Endodermal cell (in vitro differentiated cells): ENCODE data around the gene CELSR2. TPM values are rescaled to one million over a fixed set of nuclear protein-coding genes. Genes with fewer than 3 reads are reported as not detected.

Experiments used
- DNase-seq: peaks from one replicate; pipeline ENCODE4 v3.0.0-alpha.2; 2017
- H3K27ac ChIP-seq: 2 replicates; pipeline ENCODE4 v1.5.1; 2013; ENCODE audit warnings: mild to moderate bottlenecking, low read depth, low read length, moderate library complexity
- H3K27me3 ChIP-seq: 2 replicates; pipeline ENCODE4 v1.6.1; 2013; ENCODE audit warnings: mild to moderate bottlenecking, low read length, moderate library complexity; ENCODE audit not compliant: insufficient read depth, control insufficient read depth, poor library complexity, severe bottlenecking
- H3K36me3 ChIP-seq: 2 replicates; pipeline ENCODE4 v1.7.0; 2013; ENCODE audit warnings: mild to moderate bottlenecking, low read length, moderate library complexity; ENCODE audit not compliant: control insufficient read depth, insufficient read depth
- H3K4me1 ChIP-seq: one replicate; pipeline ENCODE4 v1.7.0; 2013; ENCODE audit warnings: low read length; ENCODE audit not compliant: control insufficient read depth, insufficient read depth
- H3K4me3 ChIP-seq: 2 replicates; pipeline ENCODE4 v1.5.1; 2013; ENCODE audit warnings: mild to moderate bottlenecking, low read length, moderate library complexity
- H3K9ac ChIP-seq: 2 replicates; pipeline ENCODE4 v1.6.1; 2013; ENCODE audit warnings: mild to moderate bottlenecking, low read length, moderate library complexity; ENCODE audit not compliant: poor library complexity, severe bottlenecking; ENCODE audit errors: extremely low read depth
- H3K9me3 ChIP-seq: 2 replicates; pipeline ENCODE4 v1.6.1; 2013; ENCODE audit warnings: mild to moderate bottlenecking, low read length, moderate library complexity; ENCODE audit not compliant: control insufficient read depth
- H3K27ac Mint-ChIP-seq: 2 replicates; pipeline ENCODE4 v1.8.0; 2020; ENCODE audit warnings: mixed read lengths
- H3K27me3 Mint-ChIP-seq: 2 replicates; pipeline ENCODE4 v1.8.0; 2021; ENCODE audit warnings: mild to moderate bottlenecking, mixed read lengths; ENCODE audit not compliant: insufficient read depth
- H3K36me3 Mint-ChIP-seq: 2 replicates; pipeline ENCODE4 v1.8.0; 2020; ENCODE audit warnings: low read depth, mixed read lengths
- H3K4me1 Mint-ChIP-seq: 2 replicates; pipeline ENCODE4 v1.8.0; 2020; ENCODE audit warnings: mixed read lengths
- H3K4me3 Mint-ChIP-seq: 2 replicates; pipeline ENCODE4 v1.8.0; 2020; ENCODE audit warnings: mild to moderate bottlenecking, moderate library complexity, mixed read lengths
- H3K9me3 Mint-ChIP-seq: 2 replicates; pipeline ENCODE4 v1.8.0; 2020; ENCODE audit warnings: mild to moderate bottlenecking, mixed read lengths
- CTCF ChIP-seq: fragments of 200-600 bp; sonication (generic); conservative IDR thresholded peaks from 2 replicates; pipeline ENCODE4 v1.5.0; 2021; ENCODE audit warnings: antibody characterized with exemption, mild to moderate bottlenecking
- WGBS, 2 experiments: methylation state at CpG; one replicate each; pipeline versions ENCODE4 v1.1.5 to v1.1.7; 2013; ENCODE audit warnings: missing lambda C conversion rate in 2 of 2, mixed read lengths in 1 of 2; ENCODE audit not compliant: insufficient coverage in 1 of 2, insufficient read length in 1 of 2; 5-methylcytosine and 5-hydroxymethylcytosine counted together
- total RNA-seq, 2 donors: library from RNA; stranded (reverse); fragmentation: NEBNext Ultra II Directional in 1 of 2; extraction: Animal tissue kit (Norgen Biotek cat#: 25700) in 1 of 2; gene quantifications; 2 replicates in 1 of 2; 3 replicates in 1 of 2; pipeline ENCODE4 v1.2.1, GENCODE V29; 2021

CELSR2 gene
- total RNA-seq, 2 donors from 2014 or later = 16.1 to 20.2 TPM

GRCh38 chr1:109207467-109208103, 41.8 kb upstream of the CELSR2 start:
- no peaks in the 10 kb centered on the region for H3K36me3 Mint-ChIP-seq

GRCh38 chr1:109208394-109208793, 40.9 kb upstream of the CELSR2 start:
- no peaks in the 10 kb centered on the region for H3K36me3 Mint-ChIP-seq
- no peak for TF ChIP-seq CTCF
- no peak overlapping the region for H3K27ac Mint-ChIP-seq
- no peaks in the 10 kb centered on the region for H3K27me3 ChIP-seq
- WGBS, 2 experiments = 87 to 94% methylated on average over 3 to 7 of the region's 7 CpGs
- DNase-seq = no peak
- no peak overlapping the region for H3K4me3 Mint-ChIP-seq
- no peak overlapping the region for H3K9ac ChIP-seq
- no peaks in the 10 kb centered on the region for H3K9me3 ChIP-seq
- H3K27ac ChIP-seq = no peak overlapping the region
- H3K4me1 Mint-ChIP-seq = no peaks in the 10 kb centered on the region
- peaks cover 6% of the 10 kb centered on the region for H3K27me3 Mint-ChIP-seq
- no peaks in the 10 kb centered on the region for H3K36me3 ChIP-seq
- no peaks in the 10 kb centered on the region for H3K9me3 Mint-ChIP-seq
- no peak overlapping the region for H3K4me3 ChIP-seq
- peaks cover 4% of the 10 kb centered on the region for H3K4me1 ChIP-seq

More at GRCh38 chr1:109207467-109208103, 41.8 kb upstream of the CELSR2 start:
- Histone ChIP-seq H3K27me3 (no peaks in the 10 kb centered on the region), H3K4me3 (no peak overlapping the region), H3K4me1 (no peaks in the 10 kb centered on the region), H3K36me3 (no peaks in the 10 kb centered on the region), H3K9me3 (no peaks in the 10 kb centered on the region), H3K9ac (no peak overlapping the region), H3K27ac (no peak overlapping the region)
- DNase-seq = no peak
- no peak overlapping the region for H3K27ac Mint-ChIP-seq
- H3K27me3 Mint-ChIP-seq = peaks cover 6% of the 10 kb centered on the region
- no peaks in the 10 kb centered on the region for H3K4me1 Mint-ChIP-seq
- H3K4me3 Mint-ChIP-seq = no peak overlapping the region
- no peak for TF ChIP-seq CTCF
- H3K9me3 Mint-ChIP-seq = no peaks in the 10 kb centered on the region
- WGBS, 2 experiments = 94 to 100% methylated on average over 6 to 7 of the region's 7 CpGs

- Mint-ChIP-seq H3K36me3 (no peaks in the 10 kb centered on the region), H3K4me3 (no peak overlapping the region), H3K9me3 (no peaks in the 10 kb centered on the region), H3K27me3 (peaks cover 6% of the 10 kb centered on the region), H3K27ac (no peak overlapping the region), H3K4me1 (no peaks in the 10 kb centered on the region)
- H3K9me3 ChIP-seq = no peaks in the 10 kb centered on the region
- WGBS, 2 experiments = 79 to 91% methylated on average over 7 to 9 of the region's 9 CpGs
- no peaks in the 10 kb centered on the region for H3K27me3 ChIP-seq
- no peak overlapping the region for H3K27ac ChIP-seq
- no peak for TF ChIP-seq CTCF
- H3K4me3 ChIP-seq = no peak overlapping the region
- H3K36me3 ChIP-seq = no peaks in the 10 kb centered on the region
- DNase-seq = no peak
- H3K9ac ChIP-seq = no peak overlapping the region
- H3K4me1 ChIP-seq = peaks cover 4% of the 10 kb centered on the region
Observed at GRCh38 chr1:109208836-109209463, 40.4 kb upstream of the CELSR2 start.
